Rectal smooth muscle tissue (tissue), 1 donor: ENCODE measurements around the gene IFIT5.

ENCODE experiments used
- H3K27ac ChIP-seq: one replicate; pipeline ENCODE4 v1.7.0; 2013; ENCODE audit warnings: low read depth, low read length, inconsistent platforms
- H3K27me3 ChIP-seq: one replicate; pipeline ENCODE4 v1.7.0; 2013; ENCODE audit warnings: low read length; ENCODE audit not compliant: control insufficient read depth, insufficient read depth
- H3K36me3 ChIP-seq: one replicate; pipeline ENCODE4 v1.7.0; 2013; ENCODE audit warnings: low read length; ENCODE audit not compliant: control insufficient read depth, insufficient read depth
- H3K4me1 ChIP-seq: one replicate; pipeline ENCODE4 v1.7.0; 2013; ENCODE audit warnings: low read length; ENCODE audit not compliant: control insufficient read depth, insufficient read depth
- H3K4me3 ChIP-seq: one replicate; pipeline ENCODE4 v1.7.0; 2013; ENCODE audit warnings: low read length
- H3K9ac ChIP-seq: one replicate; pipeline ENCODE4 v1.7.0; 2013; ENCODE audit warnings: low read length

The IFIT5 gene, protein sequence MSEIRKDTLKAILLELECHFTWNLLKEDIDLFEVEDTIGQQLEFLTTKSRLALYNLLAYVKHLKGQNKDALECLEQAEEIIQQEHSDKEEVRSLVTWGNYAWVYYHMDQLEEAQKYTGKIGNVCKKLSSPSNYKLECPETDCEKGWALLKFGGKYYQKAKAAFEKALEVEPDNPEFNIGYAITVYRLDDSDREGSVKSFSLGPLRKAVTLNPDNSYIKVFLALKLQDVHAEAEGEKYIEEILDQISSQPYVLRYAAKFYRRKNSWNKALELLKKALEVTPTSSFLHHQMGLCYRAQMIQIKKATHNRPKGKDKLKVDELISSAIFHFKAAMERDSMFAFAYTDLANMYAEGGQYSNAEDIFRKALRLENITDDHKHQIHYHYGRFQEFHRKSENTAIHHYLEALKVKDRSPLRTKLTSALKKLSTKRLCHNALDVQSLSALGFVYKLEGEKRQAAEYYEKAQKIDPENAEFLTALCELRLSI

DNA sequence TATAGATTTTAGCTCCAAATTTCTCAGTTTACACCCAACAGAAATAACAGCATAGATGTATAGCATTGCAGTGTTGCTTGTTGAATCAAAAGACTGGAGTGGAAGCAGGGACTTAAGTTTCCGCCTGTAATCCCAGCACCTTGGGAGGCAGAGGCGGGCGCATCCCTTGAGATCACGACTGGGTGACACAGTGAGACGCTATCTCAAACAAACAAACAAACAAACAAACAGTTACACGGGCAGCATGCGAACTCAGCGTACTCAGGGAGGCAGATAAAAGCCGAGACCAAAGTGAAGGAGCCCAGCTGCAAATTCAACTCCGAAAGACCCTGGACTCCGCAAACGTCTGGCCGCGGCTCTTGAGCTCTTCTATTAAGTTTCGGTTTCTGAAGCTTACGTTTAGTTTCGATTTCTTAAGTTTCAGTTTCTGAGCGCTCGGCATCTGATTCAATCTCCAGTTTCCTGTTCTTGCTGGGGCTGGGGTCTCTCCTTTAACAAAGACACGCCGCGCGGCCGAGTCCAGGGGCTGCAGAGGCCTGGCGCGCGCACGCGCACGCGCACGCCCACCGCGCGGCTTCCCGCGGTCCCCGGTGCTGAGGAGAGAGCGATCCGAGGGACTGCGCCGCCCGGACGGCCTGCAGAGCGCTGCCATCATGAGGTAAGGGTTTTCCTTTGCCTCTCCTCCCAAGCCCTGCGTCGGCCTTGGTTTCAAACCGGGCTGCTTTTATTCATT is at the start of gene IFIT5:
Gene IFIT5, plus strand, starts transcription at position 423 of the 733 bp plus-strand sequence. Its CDS starts 231 bp downstream, at position 654.
- no peaks in the 10 kb centered on the region for H3K27me3 ChIP-seq
- H3K4me3 ChIP-seq = peak within 1 kb of the TSS; percentile 78
- peak within 1 kb of the TSS; percentile 68 for H3K9ac ChIP-seq
- peaks cover 7% of the 10 kb centered on the region for H3K4me1 ChIP-seq
- peak within 1 kb of the TSS; percentile 90 for H3K27ac ChIP-seq
- H3K36me3 ChIP-seq = peaks cover 3% of the 10 kb centered on the region

DNA sequence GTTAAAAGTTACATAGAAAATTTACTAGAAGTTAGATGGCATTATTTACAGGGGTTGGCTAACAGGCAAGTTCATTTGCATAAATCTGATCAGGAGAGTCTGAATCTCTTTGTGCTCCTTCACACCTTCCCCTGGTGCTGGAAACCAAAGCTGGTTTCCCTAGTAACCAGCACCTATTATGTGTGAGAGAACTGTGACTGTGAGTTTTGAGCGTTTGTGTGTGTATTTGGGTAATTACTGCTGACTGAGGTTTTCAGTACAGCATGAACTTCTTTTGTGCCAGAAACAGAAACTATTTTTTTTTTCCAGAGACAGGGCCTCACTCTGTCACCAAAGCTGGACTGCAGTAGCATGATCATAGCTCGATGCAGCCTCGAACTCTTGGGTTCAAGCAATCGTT is 46.8 kb upstream of the IFIT5 start:
- Histone ChIP-seq H3K27me3 (no peaks in the 10 kb centered on the region), H3K4me1 (no peaks in the 10 kb centered on the region), H3K9ac (no peak overlapping the region), H3K4me3 (no peak overlapping the region), H3K36me3 (no peaks in the 10 kb centered on the region), H3K27ac (no peak overlapping the region)

DNA sequence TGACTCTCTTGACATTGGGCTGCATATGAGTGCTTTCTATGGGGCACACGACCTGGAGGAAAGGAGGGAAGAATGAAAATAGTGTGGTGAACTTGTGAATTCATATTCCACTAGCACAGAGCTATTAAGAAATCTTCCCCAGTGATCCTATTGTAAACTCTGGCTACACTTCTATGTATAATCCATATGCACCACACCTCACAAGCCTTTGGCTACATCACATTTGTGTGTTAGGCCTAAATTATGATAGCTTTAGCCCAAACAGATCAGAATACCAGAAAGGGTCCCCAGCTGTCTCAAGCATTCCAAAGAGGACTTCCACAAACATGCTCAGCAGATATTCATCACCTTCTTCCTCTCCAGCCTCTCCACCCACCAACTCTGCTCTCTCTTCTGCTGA is 46.2 kb upstream of the IFIT5 start:
- no peak overlapping the region for H3K9ac ChIP-seq
- H3K27ac ChIP-seq = no peak overlapping the region

DNA sequence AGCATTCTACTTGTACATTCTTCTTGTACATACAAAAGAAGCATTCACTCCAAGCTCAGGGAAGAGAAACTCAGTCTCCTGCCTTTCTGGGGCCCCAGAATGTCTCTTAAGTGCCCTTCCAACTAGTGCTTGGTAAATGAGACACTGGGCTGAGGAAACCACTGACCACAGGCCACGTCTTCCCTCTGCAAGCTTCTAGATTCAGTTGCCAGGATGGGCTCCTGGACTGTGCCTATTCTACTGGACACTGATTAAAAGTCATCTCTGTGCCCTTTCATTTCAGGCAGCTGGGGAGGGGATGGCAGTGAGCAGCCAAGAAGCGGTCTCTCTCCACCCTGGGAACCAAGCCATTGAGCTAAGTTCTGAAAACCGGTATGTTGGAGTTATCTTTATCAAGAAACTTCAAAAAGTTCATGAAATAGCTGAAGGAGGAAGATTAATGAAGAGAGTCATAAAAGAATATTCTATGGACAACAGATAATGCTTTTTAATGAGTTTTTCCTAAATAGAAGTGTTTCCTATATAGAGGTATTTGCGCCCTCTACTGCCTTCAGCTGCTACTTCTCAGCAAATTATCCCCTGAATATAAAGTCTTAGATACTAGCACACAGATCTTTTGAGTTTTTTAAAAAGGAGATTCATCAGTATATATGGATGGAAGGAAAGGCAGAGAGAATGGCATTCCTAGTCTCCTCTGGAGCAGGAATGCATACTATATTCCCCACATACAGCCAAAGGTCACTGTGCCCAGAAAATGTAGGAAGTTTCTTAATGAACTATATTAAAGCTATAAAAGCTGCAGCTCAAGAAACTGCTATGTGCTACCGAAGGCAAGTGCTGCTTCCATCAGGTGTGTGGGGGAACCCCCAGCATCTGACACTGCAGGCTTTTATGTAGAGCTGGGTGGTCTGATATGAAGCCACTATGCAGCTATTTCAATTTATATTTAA is 44.9 kb upstream of the IFIT5 start:
- no peak overlapping the region for H3K9ac ChIP-seq
- H3K27ac ChIP-seq = no peak overlapping the region
- no peaks in the 10 kb centered on the region for H3K27me3 ChIP-seq
- no peak overlapping the region for H3K4me3 ChIP-seq
- H3K4me1 ChIP-seq = peaks cover 11% of the 10 kb centered on the region
- H3K36me3 ChIP-seq = no peaks in the 10 kb centered on the region

More for the DNA sequence above, 46.2 kb upstream of the IFIT5 start:
- no peak overlapping the region for H3K4me3 ChIP-seq
- no peaks in the 10 kb centered on the region for H3K27me3 ChIP-seq
- no peaks in the 10 kb centered on the region for H3K4me1 ChIP-seq
- H3K36me3 ChIP-seq = no peaks in the 10 kb centered on the region

DNA sequence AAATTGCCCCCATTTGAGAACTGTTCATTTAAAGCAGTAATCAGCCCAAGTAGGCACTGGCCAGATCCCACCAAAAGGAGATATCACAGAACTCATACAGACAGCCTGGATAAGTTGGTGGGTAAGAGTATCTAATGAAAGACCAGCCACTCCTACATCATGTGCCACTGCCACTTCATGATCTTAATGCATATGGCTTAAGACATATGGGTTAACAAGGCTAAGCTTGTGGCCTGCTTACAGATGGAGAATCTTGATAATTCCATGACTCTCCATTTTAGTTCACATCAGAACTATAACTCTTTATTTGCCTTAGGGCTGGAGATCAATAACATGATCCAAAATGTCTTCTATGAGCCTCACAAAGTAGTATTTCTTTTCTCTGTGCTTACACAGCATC is 43.3 kb upstream of the IFIT5 start:
- no peak overlapping the region for H3K27ac ChIP-seq
- no peak overlapping the region for H3K9ac ChIP-seq
- no peaks in the 10 kb centered on the region for H3K36me3 ChIP-seq
- H3K27me3 ChIP-seq = no peaks in the 10 kb centered on the region
- no peak overlapping the region for H3K4me3 ChIP-seq
- H3K4me1 ChIP-seq = peaks cover 18% of the 10 kb centered on the region

DNA sequence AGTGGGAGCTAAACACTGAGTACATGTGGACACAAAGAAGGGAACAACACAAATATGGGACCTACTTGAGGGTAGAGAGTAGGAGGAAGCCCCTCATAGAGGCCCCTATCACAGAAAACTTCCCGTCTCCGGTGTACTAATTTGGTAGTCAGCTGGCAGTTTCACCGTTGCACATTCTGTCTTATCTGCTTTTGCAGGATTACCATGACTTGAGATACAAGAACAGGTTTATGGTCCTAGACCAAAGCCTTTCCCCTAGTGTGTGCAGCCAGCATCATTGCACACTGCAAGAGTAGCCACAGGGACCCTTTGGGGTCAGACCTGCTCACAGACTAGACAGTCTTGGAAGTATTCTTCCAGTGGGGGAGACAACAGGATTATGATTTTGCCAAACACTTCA is 42.4 kb upstream of the IFIT5 start:
- no peaks in the 10 kb centered on the region for H3K27me3 ChIP-seq
- H3K4me3 ChIP-seq = no peak overlapping the region
- H3K36me3 ChIP-seq = no peaks in the 10 kb centered on the region
- no peak overlapping the region for H3K9ac ChIP-seq
- H3K27ac ChIP-seq = no peak overlapping the region
- H3K4me1 ChIP-seq = peaks cover 18% of the 10 kb centered on the region

DNA sequence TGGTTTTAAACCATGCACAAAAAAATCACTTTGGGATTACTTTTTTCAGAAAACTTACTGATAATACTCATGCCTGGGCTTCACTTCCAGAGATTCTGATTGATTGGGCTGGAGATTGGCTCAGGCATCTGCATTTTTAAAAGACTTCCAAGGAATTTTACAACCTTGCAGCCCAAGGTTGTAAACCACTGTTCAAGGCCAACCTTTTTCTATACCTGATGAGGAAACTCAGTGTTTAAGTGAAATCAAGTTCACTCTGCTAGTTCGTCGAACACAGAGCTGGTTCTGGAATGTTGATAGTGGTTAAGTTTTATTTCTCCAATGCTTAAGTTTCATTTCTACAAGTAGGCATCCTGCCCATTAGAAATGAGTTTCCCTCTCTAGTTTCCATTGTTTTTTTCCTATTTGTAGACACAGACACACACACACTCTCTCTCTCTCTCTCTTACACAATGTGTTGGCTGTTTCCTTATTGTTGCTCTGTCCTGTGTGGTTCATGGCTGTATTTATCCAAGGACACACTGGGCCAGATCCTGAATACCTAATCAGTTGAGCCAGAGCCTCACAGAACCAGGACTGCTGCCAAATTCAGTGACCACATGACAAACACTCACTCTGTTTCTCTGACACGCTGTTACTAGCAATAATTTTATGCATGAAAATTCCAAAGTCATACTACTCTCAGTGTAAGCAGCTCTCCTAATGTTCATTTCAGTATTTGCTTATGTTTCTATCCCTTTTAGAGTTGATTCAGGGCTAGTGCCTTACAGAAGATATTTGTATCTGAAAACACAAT is 40.3 kb upstream of the IFIT5 start:
- no peak overlapping the region for H3K9ac ChIP-seq
- peak overlapping the region; percentile 71 for H3K27ac ChIP-seq
- peaks cover 18% of the 10 kb centered on the region for H3K4me1 ChIP-seq
- H3K27me3 ChIP-seq = no peaks in the 10 kb centered on the region
- H3K4me3 ChIP-seq = peak overlapping the region; percentile 39
- no peaks in the 10 kb centered on the region for H3K36me3 ChIP-seq

DNA sequence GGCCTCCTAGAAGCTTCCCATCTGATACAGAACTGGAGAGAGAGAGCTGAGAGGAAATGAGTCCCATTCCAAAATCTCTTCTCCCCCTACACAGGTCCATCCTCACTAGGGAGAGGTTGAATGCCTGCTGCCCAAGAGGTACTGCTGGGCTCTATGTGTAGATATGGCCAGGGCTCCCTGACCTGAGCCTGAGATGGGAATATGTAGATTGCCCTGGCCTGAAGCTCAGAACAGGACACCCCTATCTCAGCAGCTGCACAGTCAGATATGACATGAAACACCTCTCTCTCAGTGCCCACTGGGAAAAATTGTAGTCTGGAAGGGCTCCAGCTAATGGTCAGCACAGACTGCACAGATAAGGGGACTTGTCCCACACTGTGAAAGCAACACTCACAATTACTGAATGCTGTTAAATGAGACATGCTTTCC is 39.6 kb upstream of the IFIT5 start:
- Histone ChIP-seq H3K4me3 (no peak overlapping the region), H3K4me1 (peaks cover 18% of the 10 kb centered on the region), H3K36me3 (no peaks in the 10 kb centered on the region), H3K27ac (peak overlapping the region; percentile 71), H3K9ac (no peak overlapping the region), H3K27me3 (no peaks in the 10 kb centered on the region)

DNA sequence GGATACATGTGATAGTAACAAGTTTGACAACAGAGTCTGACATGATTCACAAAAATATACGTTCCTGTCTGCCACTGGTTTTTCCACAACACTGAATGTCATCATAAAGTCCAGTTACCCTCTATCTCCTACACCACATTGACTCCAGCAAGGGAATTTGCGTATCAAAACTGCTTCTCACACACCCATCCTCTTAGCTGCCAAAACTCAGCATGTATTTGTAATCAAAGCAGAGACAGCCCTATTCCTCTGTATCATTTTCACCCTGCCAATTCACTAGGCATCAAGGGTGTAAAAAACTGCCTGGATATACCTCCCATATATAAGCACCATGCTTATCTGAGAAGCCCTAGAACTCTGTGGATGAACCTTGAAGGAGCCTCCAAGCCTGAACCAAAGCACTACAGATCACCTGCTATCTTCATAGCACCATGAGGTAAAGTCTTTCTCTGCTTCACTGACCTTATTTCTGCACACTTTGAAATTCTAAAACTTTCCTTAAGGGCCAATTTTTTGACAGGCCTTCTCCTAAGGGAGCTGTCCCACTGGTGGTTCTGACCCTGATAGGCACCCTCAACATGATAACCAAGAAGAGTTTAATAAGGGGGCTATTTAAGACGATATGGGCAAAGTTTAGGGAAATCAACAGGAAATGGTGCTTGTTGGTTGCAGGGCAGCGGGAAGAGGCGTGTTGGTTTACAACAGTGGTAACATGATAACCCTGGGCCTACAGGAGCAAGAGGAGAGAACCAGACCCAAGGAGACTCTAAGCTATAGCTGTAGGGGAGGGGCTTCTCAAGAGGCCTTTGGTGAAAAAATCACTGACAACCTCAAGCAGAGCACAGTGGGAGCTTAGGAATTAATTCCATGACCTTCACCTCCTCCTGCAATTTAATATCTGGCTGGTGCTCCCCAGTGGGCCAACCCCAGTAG is 36.4 kb upstream of the IFIT5 start, which contains the start of gene IFIT1B:
Gene IFIT1B, plus strand, starts transcription at position 352 of the 933 bp plus-strand sequence. Its CDS starts 80 bp downstream, at position 432.
- Histone ChIP-seq H3K27ac (no peak within 1 kb of the TSS), H3K4me3 (no peak within 1 kb of the TSS), H3K27me3 (no peaks in the 10 kb centered on the region), H3K36me3 (no peaks in the 10 kb centered on the region), H3K9ac (no peak within 1 kb of the TSS), H3K4me1 (peaks cover 18% of the 10 kb centered on the region)

DNA sequence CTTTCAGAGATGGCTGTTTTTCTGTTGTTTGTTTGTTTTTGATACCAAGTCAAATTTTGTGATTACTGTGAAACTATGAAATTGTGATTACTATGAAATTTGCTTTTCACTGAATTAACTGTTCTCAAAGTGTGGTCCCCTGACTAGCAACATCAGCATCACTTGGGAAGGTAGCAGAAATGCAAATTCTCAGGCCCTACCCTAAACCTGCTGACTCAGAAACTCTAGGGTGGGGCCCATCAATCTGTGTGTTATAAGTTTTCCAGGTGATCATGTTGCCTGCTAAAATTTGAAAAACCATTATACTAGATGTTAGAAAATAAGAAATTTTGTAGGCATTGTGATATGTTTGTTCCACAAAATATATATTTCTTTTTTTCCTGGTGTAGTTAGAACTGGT is 35.3 kb upstream of the IFIT5 start:
- H3K4me3 ChIP-seq = no peak overlapping the region
- peaks cover 10% of the 10 kb centered on the region for H3K4me1 ChIP-seq
- no peaks in the 10 kb centered on the region for H3K36me3 ChIP-seq
- no peak overlapping the region for H3K27ac ChIP-seq
- H3K9ac ChIP-seq = no peak overlapping the region
- H3K27me3 ChIP-seq = no peaks in the 10 kb centered on the region
